HUES64 (cell line): Measurements from ENCODE around the gene PXK.

ENCODE experiments used
- H3K27ac ChIP-seq: 2 replicates; pipeline ENCODE4 v1.7.0; 2013; ENCODE audit warnings: low read depth, low read length, inconsistent platforms
- H3K27me3 ChIP-seq: 2 replicates; pipeline ENCODE4 v1.6.1; 2013; ENCODE audit warnings: mild to moderate bottlenecking, low read length; ENCODE audit not compliant: insufficient read depth
- H3K36me3 ChIP-seq: 2 replicates; pipeline ENCODE4 v1.6.1; 2013; ENCODE audit warnings: mild to moderate bottlenecking, low read length; ENCODE audit not compliant: insufficient read depth
- H3K4me1 ChIP-seq: 2 replicates; pipeline ENCODE4 v1.6.1; 2013; ENCODE audit warnings: mild to moderate bottlenecking, low read length, moderate library complexity; ENCODE audit not compliant: insufficient read depth
- H3K4me3 ChIP-seq: 2 replicates; pipeline ENCODE4 v1.5.1; 2013; ENCODE audit warnings: mild to moderate bottlenecking, low read length, moderate library complexity
- H3K9ac ChIP-seq: 2 replicates; pipeline ENCODE4 v1.6.1; 2013; ENCODE audit warnings: mild to moderate bottlenecking, low read depth, low read length
- H3K9me3 ChIP-seq: 2 replicates; pipeline ENCODE4 v1.6.1; 2013; ENCODE audit warnings: low read depth, low read length; ENCODE audit not compliant: insufficient read depth
- WGBS: fragments of 150-250, 120-280 bp; methylation state at CpG from one replicate; pipeline ENCODE4 v1.1.7; 2013; ENCODE audit warnings: missing lambda C conversion rate; 5-methylcytosine and 5-hydroxymethylcytosine counted together

The PXK gene

DNA sequence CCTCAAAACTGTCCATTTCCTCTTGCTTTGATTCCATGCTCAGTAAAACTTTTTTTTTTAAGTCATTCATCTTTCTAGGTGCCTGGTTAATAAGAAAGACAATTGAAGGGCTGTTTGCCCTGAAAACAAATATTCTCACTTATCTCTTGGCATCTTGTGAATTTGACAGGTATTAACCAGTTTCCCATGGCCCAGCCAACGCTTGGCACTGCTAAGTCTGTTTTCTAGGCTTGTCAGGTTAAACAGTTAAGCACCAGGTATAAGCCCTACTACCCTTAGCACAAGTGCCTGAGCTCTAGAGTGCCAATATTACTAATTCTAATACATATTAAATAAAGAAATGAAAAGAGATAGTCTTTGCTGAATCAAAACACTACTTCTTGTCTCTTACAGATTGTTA lies 36.3 kb downstream of the PXK start:
- no peak overlapping the region for H3K9ac ChIP-seq
- H3K4me1 ChIP-seq = peaks cover 4% of the 10 kb centered on the region; the same call in 1 of the 2 replicates
- no peaks in the 10 kb centered on the region for H3K27me3 ChIP-seq
- H3K27ac ChIP-seq = no peak overlapping the region
- H3K4me3 ChIP-seq = no peak overlapping the region
- H3K36me3 ChIP-seq = no peaks in the 10 kb centered on the region
- no peaks in the 10 kb centered on the region for H3K9me3 ChIP-seq
- WGBS = 84% methylated on average over 1 of the region's 1 CpG

DNA sequence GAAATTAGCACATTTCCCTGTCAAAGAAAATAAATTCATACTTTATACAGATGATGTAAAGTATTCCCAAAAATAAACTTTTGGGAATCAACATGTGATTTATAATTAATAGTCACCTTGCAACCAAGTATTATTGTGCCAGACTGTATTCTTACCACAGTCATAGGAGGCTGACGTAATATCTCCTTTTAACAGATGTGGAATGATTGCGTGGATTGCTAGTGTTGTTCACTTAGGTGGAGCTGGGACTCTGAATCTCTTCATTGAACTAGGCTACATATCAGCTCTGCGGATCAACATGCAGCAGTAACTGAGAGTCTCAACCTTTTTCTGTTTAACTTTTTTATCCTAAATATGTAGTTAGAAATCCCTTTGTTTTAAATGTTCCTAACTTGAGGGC lies 37.2 kb downstream of the PXK start:
- H3K27ac ChIP-seq = no peak overlapping the region
- no peak overlapping the region for H3K9ac ChIP-seq
- 94% methylated on average over 3 of the region's 3 CpGs for WGBS
- no peaks in the 10 kb centered on the region for H3K27me3 ChIP-seq
- H3K36me3 ChIP-seq = no peaks in the 10 kb centered on the region
- no peak overlapping the region for H3K4me3 ChIP-seq
- H3K9me3 ChIP-seq = no peaks in the 10 kb centered on the region
- H3K4me1 ChIP-seq = peaks cover 4% of the 10 kb centered on the region; the same call in 1 of the 2 replicates

DNA sequence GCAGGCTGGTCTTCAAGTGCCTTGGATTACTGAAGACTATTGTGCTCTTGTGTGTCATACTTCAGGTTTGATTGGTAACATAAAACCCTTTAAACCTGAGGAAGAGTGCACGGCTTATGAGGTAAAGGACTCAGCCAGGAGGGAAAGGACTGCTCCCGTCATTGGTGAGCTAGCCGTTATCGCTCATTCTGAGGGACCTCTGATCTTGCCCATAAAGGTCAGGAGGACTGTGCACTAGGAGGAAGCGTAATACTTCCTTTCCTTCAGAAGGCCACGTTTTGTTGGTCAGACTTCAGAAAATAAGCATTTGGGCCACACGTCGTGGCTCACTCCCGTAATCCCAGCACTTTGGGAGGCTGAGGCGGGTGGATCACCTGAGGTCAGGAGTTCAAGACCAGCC lies 37.7 kb downstream of the PXK start:
- 88% methylated on average over 10 of the region's 10 CpGs for WGBS
- H3K36me3 ChIP-seq = no peaks in the 10 kb centered on the region
- no peaks in the 10 kb centered on the region for H3K27me3 ChIP-seq

DNA sequence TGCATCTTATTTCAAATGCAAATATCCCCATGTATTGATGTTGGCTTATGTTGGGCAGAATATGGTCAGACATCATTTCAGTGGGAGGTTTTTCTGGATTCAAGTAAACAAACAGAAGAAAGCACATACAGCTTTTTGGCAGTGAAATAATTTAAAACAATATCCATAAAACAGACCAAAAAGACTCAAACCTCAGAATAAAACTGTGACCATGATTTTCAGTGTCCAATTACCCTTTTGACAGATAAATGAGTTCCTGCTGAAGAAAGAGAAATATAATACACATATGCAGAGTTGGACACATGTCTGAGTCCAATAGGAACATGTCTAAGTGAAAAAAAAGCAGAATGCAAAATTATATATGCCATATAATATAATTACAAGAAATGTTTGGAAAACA lies 39.1 kb downstream of the PXK start:
- no peaks in the 10 kb centered on the region for H3K36me3 ChIP-seq
- 0 out of 2 replicates have a peak, but pooled peaks cover 4% of the 10 kb centered on the region for H3K4me1 ChIP-seq
- H3K27ac ChIP-seq = no peak overlapping the region
- no peak overlapping the region for H3K9ac ChIP-seq
- H3K27me3 ChIP-seq = no peaks in the 10 kb centered on the region
- no peak overlapping the region for H3K4me3 ChIP-seq
- no peaks in the 10 kb centered on the region for H3K9me3 ChIP-seq

More for the DNA sequence above, 37.7 kb downstream of the PXK start:
- Histone ChIP-seq H3K4me3 (no peak overlapping the region), H3K9me3 (no peaks in the 10 kb centered on the region), H3K9ac (no peak overlapping the region), H3K27ac (no peak overlapping the region), H3K4me1 (peaks cover 4% of the 10 kb centered on the region; the same call in 1 of the 2 replicates)

DNA sequence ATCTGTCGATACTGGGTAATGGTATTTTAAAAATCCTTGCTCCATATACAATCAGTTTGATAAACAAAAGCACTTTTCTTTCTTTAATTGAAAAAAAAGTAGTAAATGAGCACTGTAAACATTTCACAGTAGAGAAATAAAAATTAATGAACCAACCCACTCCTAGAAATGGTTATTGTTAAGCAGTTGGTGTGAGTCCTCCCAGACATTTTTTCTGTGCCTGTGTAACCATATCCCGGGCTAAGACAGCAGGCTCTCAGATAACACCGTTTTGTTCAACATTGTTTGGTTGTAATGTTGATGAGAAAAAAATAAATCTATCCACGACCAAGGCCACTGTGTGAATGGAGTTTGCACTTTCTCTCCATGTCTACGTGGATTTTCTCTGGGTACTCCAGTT lies 42.6 kb downstream of the PXK start:
- Histone ChIP-seq H3K36me3 (no peaks in the 10 kb centered on the region), H3K4me1 (peaks cover 10% of the 10 kb centered on the region), H3K27ac (no peak overlapping the region), H3K9me3 (no peaks in the 10 kb centered on the region), H3K4me3 (no peak overlapping the region), H3K27me3 (no peaks in the 10 kb centered on the region), H3K9ac (no peak overlapping the region)
- WGBS = 97% methylated on average over 4 of the region's 5 CpGs

DNA sequence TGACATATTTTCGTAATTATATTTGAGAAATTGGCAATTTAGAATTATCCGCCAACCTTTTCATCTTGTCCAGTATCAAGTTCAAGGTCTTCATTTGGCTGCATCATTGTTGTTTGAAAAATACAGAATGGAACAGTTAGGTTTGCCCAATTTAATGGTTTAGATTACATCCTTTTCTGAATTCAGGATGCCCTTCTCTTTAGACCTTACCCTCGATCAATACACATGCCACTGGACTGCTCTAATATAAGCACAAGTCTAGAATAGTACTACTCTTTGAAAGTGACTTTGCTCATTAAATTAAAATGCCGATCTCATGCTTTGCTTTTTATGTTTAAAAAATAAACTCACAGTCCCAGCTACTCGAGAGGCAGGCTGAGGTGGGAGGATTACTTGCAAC lies 44.5 kb downstream of the PXK start:
- no peak overlapping the region for H3K27ac ChIP-seq
- no peaks in the 10 kb centered on the region for H3K9me3 ChIP-seq
- H3K9ac ChIP-seq = no peak overlapping the region
- H3K4me1 ChIP-seq = peaks cover 10% of the 10 kb centered on the region
- no peaks in the 10 kb centered on the region for H3K36me3 ChIP-seq
- H3K27me3 ChIP-seq = no peaks in the 10 kb centered on the region
- WGBS = 91% methylated on average over 5 of the region's 5 CpGs
- H3K4me3 ChIP-seq = no peak overlapping the region

DNA sequence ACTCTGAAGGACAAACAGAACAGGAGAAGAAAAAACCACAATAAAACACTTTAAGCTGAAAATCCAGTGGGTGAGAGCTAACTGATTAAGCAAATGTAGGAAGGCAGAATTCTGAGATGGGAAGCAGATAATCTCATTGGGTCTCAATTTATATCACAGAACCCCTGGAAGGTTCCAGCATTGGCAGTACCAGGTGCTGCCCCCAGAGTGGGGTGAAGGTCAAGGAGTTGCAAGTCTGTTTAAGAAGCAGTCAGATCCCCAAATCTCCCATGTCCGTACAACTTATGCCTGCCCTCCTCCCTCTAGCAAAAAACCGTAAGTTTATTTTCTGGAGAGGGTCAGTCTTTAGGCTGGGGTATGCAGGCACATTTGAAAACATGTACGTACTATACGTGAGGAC lies 45.1 kb downstream of the PXK start:
- Histone ChIP-seq H3K9ac (no peak overlapping the region), H3K9me3 (no peaks in the 10 kb centered on the region), H3K36me3 (no peaks in the 10 kb centered on the region), H3K4me3 (no peak overlapping the region), H3K27me3 (no peaks in the 10 kb centered on the region), H3K27ac (no peak overlapping the region), H3K4me1 (peaks cover 10% of the 10 kb centered on the region)
- 92% methylated on average over 4 of the region's 4 CpGs for WGBS

DNA sequence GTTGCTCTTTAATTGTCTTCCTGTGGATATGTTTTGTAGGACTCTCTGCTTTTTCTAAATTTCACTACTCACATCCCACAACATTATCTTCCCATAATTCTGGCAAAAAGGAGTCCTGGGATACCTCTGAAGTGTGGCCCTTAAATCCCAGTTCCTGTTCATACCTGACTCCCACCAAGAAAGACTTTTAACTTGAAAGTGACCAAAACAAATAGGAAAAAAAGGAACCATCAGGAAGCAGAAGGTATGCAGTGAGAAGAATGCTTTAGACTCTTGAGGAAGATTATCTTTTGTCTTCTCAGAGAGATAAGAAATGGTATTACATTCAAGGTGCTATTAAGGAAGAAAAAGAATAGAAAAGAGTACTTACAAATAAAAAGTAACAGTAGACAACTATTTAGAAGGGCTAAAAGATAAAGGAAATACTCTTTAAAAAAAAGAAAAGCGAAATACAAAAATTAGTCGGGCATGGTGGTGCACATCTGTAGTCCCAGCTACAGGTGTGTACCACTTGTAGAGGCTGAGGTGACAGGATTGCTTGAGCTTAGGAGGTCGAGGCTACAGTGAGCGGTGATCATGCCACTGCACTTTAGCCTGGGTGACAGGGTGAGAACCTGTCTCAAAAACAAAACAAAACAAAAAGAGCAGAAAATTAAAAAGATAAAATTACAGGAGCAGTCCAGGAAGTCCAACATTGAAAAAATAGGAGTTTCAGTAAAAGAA lies 46.8 kb downstream of the PXK start:
- WGBS = 87% methylated on average over 4 of the region's 4 CpGs
- Histone ChIP-seq H3K4me3 (no peak overlapping the region), H3K9me3 (no peaks in the 10 kb centered on the region), H3K27me3 (no peaks in the 10 kb centered on the region), H3K4me1 (peaks cover 10% of the 10 kb centered on the region), H3K36me3 (no peaks in the 10 kb centered on the region), H3K27ac (no peak overlapping the region), H3K9ac (no peak overlapping the region)

DNA sequence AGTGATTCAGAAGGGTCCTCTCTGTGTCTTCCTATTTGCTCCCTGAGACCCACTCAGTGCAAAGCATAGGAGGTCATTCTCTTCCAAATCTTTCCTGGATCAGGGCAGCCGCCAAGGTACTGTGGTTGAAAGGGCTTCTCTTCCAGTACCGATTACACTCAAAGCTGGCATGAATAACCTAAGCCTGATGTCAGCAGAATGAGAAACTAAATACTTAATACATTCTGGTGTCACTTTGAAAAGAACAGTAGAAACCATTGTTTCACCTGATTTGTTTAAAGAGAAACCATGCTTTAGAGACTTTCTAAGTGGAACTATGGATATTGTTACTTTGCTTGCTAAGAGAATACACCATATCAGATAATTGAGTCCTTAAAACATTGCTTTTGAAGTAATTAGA lies 50.8 kb downstream of the PXK start:
- H3K4me1 ChIP-seq = peaks cover 26% of the 10 kb centered on the region
- no peaks in the 10 kb centered on the region for H3K36me3 ChIP-seq
- H3K9me3 ChIP-seq = no peaks in the 10 kb centered on the region
- no peak overlapping the region for H3K27ac ChIP-seq
- no peaks in the 10 kb centered on the region for H3K27me3 ChIP-seq
- WGBS = 98% methylated on average over 2 of the region's 2 CpGs
- no peak overlapping the region for H3K4me3 ChIP-seq
- no peak overlapping the region for H3K9ac ChIP-seq

DNA sequence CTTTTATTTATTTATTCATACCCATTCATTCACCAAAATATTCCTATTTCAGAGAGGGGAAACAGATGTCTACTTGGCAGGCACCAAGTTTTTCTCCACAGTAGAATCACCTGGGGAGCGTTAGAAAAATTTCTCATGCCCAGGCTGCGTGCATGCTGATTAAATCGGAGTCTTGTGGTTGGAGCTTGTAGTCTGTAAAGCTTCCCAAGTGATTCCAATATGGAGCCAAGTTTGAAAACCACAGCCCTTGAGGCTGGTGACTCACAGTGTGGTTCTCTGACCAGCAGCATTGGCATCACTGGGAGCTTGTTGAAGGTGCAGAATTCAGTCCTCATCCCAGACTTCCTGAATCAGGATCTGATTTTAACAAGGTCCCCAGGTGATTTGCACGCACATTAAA lies 51.2 kb downstream of the PXK start:
- Histone ChIP-seq H3K4me3 (no peak overlapping the region), H3K9ac (no peak overlapping the region), H3K27me3 (no peaks in the 10 kb centered on the region)

DNA sequence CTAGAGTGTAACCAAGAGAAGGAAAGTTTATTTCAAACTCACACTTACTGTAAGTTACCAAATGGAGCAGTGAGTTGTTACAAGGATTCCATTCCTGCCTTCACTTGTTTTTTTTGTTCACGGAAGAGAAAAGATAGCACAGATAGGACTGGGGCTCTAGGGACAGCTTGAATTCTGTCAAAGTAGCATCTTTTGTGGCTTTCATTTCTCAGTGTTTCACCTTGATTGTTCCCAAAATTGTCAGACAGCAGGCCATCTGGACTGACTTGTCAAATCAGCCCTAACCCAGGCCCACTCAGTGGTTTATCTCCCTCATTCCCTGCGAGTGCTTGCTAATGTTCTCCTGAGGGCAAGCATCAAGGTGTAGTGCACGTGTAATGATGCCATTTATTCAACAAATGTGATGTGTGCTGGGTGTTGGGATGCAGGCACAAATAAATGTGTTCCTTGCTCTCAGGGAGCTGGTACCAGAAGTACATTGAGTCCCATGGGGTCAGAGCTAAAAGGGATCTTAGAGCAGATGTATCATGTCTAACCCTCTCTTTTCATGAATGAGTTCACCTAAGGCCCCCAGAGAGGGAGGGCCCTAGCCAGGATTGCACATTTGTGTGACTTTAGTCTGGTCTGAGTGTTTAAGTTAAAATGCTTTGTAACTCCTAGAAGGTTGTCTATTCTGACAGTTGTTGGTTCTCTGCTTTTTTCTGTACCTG lies 51.8 kb downstream of the PXK start:
- 89% methylated on average over 3 of the region's 3 CpGs for WGBS
- Histone ChIP-seq H3K9me3 (no peaks in the 10 kb centered on the region), H3K27me3 (no peaks in the 10 kb centered on the region), H3K9ac (no peak overlapping the region), H3K36me3 (no peaks in the 10 kb centered on the region), H3K27ac (no peak overlapping the region), H3K4me3 (no peak overlapping the region), H3K4me1 (peaks cover 31% of the 10 kb centered on the region)

More for the DNA sequence above, 51.2 kb downstream of the PXK start:
- Histone ChIP-seq H3K36me3 (no peaks in the 10 kb centered on the region), H3K27ac (no peak overlapping the region), H3K4me1 (peaks cover 31% of the 10 kb centered on the region), H3K9me3 (no peaks in the 10 kb centered on the region)
- WGBS = 92% methylated on average over 4 of the region's 4 CpGs
